GM21576 (cell line): Measurements from ENCODE around the gene RGS6.

Experiments
- ATAC-seq: cut with Tn5 transposase; IDR thresholded peaks from one replicate; pipeline ENCODE4 v1.9.1; 2021; ENCODE audit warnings: mild to moderate bottlenecking, moderate library complexity; ENCODE audit not compliant: unreplicated experiment

Gene RGS6

GRCh38 chr14:72480464-72481243 lies 548.4 kb downstream of the RGS6 start:
- no peak for ATAC-seq

DNA sequence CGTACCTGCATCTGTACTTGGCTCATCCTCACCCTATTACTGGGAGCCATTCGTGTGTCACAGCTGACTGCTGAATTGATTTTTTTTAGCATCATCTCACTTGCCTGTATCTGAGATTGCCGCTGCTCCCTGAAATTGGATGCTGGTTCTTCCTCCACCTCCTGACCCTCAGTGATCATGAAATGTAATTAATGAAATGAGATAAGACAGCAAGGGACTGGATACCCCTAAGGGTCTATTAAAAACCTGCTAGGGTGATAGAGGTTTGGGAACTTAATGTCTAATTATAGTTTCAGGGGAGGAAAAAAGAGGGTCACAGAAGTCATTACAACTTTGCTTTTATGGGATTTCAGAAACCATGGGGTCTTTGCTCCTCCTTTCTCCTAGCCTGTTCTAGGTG lies 551.1 kb downstream of the RGS6 start:
- ATAC-seq, result no peak

DNA sequence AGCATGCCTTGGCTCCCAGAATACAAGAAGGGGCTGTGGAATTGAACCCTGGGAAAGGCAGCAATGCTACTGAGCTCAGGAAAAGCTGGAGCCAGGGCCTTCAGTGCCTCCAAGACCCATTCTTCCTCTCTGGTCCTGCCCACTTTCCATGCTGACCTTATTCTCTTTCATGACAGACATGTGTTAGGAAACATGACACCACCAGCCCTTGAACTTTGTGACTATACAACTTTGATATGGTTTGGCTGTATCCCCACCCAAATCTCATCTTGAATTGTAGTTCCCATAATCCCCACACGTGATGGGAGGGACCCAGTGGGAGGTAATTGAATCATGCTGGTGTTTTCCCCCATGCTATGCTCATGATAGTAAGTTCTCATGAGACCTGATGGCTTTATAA lies 553.5 kb downstream of the RGS6 start:
- no peak for ATAC-seq

DNA sequence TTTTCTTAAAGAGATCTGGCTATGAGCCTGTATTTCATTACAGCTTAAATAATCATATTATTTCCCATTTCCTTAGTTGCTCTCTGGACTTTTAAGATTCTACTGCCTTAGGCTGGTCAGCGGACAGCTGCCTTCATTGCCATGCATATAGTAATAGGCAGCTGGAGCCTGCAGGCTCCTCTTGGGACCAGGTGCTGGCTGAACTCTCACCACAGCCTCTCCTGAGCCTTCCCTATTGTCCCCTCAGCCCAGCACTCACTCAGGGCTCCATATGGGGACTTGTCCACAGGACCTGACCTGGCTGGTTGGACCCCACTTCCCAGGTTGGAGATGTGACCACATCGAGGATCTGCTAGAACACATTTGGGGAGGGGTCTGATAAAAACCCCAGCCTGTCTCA lies 556.3 kb downstream of the RGS6 start:
- no peak for ATAC-seq

DNA sequence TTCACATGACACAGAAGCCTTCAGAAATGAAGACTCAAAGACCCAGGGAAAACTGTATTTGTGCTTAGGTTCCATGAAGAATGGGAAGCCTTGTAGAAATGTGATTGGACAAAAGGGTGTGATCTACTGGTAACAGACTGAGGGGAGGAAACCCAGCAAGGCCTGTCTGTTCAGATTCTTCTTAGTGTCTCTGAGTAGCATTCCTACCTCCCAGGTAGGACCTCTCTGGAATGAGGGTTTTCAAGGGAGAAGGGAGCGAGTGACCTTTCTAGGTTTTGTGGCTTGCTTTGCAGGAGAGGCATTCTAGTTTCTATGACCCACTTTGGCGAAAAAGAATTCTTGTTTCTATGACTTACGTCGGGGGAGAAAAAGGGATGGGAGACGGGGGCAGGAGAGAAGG lies 560.0 kb downstream of the RGS6 start:
- no peak for ATAC-seq

DNA sequence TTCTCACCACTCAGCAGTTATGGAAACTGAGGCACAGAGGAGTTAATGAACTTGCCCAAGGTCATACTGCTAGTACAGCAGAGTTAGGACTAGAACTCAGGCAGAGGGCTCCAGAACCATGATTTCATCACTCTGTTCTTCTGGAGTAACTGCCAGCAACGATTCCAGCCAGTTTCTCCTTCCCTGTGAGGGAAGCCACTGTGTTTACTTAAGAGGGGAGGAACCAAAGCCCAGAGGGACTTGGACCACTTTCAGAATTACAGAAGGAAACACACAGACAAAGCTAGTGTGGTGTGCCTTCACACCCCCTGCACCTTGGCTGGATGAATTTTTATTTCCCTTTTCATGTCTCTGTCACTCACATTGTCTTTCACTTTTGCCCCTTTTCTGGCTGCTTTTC lies 563.4 kb downstream of the RGS6 start:
- ATAC-seq, result no peak

DNA sequence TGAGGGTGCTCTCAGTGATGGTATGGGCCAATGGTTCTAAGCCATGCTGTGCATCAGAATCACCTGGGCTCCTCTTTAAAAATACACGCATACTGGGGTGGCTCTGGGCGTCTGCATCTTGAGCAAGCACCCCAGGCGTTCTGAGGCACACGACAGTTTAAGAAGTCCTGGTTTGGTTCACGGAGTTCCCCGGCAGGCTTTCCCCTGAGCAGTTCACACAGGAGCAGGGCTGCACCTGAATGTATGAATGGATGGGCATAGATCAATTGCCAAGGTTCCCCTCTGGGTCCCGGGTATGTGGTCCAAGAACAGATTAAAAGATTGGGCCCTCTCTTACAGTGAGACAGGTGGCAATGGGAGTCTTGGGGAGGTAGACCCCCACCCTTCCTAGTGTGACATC lies 566.4 kb downstream of the RGS6 start:
- ATAC-seq, result no peak

- no peak for ATAC-seq
Measured at GRCh38 chr14:72499746-72500145, 567.5 kb downstream of the RGS6 start.

DNA sequence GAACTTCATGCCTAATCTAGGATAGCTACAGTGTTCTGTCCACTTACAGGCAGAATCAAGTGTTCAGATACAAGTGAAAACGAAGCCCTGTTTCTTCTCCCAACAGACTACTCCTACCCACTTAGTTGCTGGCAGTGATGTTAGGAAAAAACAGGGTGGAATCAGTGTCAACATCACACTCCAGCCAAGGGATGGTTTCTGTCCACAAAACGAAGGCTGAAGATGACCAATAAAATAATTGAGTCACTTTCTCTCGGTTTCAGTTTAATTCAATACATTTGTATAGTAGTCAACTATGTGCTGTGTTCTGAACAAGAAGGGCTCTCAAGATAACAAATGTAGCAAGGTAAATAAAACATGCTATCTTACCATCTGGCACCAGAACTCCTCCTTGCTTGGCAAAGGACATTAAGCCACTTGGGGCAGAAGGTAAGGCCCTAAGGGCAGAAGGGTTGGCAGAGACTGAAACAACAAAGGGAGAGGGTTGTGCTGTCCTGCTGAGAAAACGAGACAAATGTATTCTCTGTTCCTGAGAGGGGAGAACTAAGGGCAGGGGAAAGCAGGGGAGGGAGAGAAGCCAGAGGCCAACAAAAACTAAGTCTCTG lies 568.1 kb downstream of the RGS6 start:
- no peak for ATAC-seq

DNA sequence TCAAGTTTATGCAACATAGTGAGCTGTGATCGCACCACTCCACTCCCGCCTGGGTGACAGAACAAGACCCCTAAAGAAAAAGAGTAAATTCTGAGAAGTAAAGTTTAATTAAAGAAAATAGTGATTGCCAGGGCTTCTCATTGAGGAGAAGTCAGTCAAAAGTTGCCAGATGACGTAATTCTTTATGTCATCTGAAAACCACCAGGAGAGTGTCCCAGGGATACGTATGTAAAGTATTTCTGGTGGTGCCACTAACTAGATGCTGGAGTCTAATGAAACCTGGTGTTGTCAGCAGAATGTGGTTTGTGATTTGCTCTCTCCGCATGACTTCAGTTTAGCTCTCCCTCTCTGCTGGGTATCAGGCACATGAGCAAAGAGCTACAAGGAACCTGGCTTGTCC lies 569.2 kb downstream of the RGS6 start:
- no peak for ATAC-seq

DNA sequence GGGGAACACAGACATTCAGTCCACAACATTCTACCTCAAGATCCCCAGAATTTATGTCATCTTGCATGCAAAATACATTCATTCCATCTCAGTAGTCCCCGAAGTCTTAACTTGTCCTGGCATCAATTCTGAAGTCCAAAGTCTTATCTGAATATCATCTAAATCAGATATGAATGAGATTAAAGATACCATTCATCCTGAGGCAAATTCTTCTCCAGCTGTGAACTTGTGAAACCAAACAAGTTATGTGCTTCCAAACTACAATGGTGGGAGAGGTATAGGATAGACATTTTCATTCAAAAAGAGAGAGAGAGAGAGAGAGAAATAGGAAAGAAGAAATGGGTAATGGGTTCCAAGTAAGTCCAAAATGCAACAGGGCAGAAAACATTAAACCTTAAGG lies 571.0 kb downstream of the RGS6 start:
- ATAC-seq, result no peak

DNA sequence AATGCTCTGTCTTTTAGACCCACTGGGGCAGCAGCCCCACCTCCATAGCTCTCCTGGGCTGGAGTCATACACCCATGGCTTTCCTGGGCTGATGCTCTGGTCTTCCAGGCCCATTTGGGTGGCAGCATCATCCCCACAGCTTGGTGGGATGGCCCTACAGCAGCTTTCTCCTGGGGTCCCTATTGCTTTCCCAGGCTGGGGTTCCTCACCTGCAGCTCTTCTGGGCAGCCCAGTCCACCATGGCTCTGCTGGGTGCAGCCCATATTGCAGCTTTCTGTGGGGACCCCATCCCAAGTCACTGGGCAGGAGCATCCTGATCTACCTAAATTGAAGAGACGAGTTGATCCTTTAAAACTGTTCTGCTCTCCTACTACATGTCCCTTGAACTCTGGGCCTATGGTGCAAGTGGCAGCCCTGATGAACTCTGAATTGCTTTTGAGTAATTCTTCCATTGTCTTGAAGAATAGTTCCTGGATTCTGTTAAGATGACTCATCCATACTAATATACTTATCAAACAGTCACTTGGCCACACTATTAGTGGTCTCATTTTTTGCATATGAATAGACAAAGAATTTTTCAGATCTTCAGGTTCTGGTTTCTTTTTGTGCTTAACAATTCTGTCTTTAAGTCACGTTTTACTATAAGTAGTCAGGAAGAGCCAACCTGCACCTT lies 571.6 kb downstream of the RGS6 start:
- no peak for ATAC-seq

- ATAC-seq, result no peak
Measured at GRCh38 chr14:72510566-72510965, 578.3 kb downstream of the RGS6 start.

DNA sequence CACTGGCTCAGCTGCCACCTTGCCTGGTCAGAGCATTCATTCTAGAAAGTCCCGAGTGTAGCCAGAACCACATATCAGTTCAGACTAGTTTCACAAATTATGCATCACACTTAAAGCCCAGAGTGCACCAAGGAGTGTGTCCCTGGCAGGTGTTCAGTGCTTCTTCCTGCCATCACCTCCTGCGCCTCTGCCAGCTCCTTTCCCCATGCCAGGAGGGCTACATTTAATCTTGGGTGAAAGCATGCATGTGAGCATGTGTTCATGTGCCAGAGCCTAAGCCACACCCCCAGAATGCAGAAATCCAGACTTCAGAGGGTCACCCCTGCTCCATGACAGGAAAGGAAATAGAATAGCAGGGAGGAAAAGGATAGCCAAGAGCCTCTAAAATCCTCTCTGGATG lies 580.1 kb downstream of the RGS6 start:
- no peak for ATAC-seq

GRCh38 chr14:72512925-72513324 lies 580.7 kb downstream of the RGS6 start:
- no peak for ATAC-seq

DNA sequence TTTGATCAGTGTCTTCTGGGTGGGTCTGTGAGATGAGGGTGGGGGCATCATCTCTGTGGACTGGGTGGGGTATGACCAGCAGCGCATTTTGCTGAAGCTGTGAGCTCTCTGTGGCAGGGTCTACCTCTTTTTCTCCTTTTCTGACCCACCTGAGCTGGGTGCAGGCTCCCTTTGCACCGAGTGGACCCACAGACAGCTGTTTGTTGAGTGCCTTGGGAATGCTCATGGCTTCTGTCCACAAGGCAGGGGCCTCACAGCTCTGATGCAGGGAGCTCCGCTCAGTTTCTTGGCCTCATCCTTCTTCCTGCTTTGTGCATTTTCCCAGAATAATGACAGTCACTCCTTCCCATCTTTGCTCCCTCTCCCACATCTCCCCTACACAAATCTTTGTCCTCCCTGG lies 581.1 kb downstream of the RGS6 start:
- ATAC-seq, result no peak

GRCh38 chr14:72513965-72514659 lies 581.9 kb downstream of the RGS6 start:
- ATAC-seq, result no peak

- ATAC-seq, result no peak
Measured at GRCh38 chr14:72514660-72515025, 582.4 kb downstream of the RGS6 start.

DNA sequence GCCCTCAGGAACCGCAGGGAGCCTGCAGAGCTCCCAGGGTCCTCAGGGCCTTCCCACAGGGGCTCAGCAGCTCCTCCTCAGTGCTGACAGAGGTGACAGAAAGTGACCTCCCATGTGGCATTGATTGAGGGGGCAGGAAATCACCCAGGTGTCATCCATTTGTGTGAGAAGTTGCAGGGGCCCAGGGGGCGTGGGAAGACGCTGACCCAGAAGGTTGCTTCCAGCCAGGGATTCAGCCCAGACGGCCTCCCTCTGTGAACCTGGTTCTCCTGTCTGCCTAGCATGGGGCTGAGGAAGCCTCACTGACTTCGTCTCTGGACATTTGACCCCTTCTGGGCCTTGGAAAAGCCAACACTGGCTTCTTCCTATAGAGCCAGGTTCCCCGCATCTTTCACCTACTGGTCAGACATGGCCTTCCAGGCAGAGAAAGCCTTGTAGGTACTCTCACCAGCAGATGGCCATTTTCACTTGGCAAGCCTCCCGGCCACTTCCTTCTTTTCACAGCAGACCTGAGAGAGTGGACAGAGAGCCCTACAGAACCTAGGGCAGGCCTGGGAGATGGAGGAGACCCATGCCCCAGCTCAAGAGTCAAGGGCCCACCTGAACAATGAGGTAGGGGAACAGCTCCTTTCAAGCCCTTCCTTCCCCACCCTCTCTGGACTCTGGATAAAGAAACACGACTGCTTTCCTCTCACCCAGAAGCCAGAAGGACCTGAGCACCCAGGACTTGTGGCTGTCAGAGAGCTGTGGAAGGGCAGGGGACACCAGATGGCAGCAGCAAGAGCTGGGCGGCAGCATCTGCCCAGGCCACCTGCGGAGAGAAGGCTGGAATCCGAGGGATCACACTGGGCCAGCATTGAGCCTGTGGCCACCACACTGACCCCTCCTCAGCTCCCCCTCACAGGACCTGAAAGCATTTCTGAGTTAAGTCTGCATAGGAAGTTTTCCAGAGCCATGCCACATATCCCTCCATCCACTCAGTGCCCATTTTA lies 583.8 kb downstream of the RGS6 start:
- no peak for ATAC-seq

GRCh38 chr14:72516936-72517700 lies 584.9 kb downstream of the RGS6 start:
- ATAC-seq, result no peak
